Liver (tissue), 9 donors: ENCODE data around the gene KRT85. TPM values are rescaled to one million over a fixed set of nuclear protein-coding genes. Genes with fewer than 3 reads are reported as not detected.

ENCODE experiments used
- DNase-seq: peaks from one replicate; pipeline ENCODE4 v3.0.0-alpha.2; 2017; ENCODE audit warnings: low spot score
- H3K27ac ChIP-seq, 2 donors: one replicate each; pipeline ENCODE4 v1.7.0; 2013; ENCODE audit warnings: inconsistent platforms in 2 of 2, low read length in 2 of 2, control low read depth in 1 of 2, low read depth in 1 of 2, mild to moderate bottlenecking in 1 of 2
- H3K27me3 ChIP-seq, 4 donors: one replicate each; pipeline versions ENCODE4 v1.6.1 to v1.7.0; 2013; ENCODE audit warnings: low read length in 3 of 4, inconsistent platforms in 1 of 4, mild to moderate bottlenecking in 1 of 4, moderate library complexity in 1 of 4; ENCODE audit not compliant: control insufficient read depth in 4 of 4, insufficient read depth in 4 of 4
- H3K36me3 ChIP-seq, 4 donors: one replicate each; pipeline versions ENCODE4 v1.6.1 to v1.7.0; 2013; ENCODE audit warnings: low read length in 3 of 4, mild to moderate bottlenecking in 3 of 4, low read depth in 1 of 4, moderate library complexity in 1 of 4; ENCODE audit not compliant: control insufficient read depth in 4 of 4, insufficient read depth in 3 of 4
- H3K4me1 ChIP-seq, 4 donors: one replicate each; pipeline versions ENCODE4 v1.6.1 to v1.7.0; 2013; ENCODE audit warnings: low read length in 3 of 4, mild to moderate bottlenecking in 3 of 4, moderate library complexity in 1 of 4; ENCODE audit not compliant: control insufficient read depth in 4 of 4, insufficient read depth in 4 of 4
- H3K4me3 ChIP-seq, 3 donors: one replicate each; pipeline versions ENCODE4 v1.6.1 to v1.7.0; 2013; ENCODE audit warnings: low read length in 3 of 3, control low read depth in 1 of 3, low read depth in 1 of 3, mild to moderate bottlenecking in 1 of 3
- H3K9ac ChIP-seq, 2 donors: one replicate each; pipeline ENCODE4 v1.7.0; 2013; ENCODE audit warnings: low read length in 2 of 2, mild to moderate bottlenecking in 2 of 2, moderate library complexity in 2 of 2, control low read depth in 1 of 2, low read depth in 1 of 2
- H3K9me3 ChIP-seq, 4 donors: one replicate each; pipeline versions ENCODE4 v1.6.1 to v1.7.0; 2013; ENCODE audit warnings: low read length in 3 of 4; ENCODE audit not compliant: control insufficient read depth in 4 of 4
- EGR1 ChIP-seq, 2 donors: IDR thresholded peaks; 2 replicates each; pipeline ENCODE4 v1.6.1; 2016 to 2018; ENCODE audit warnings: antibody characterized with exemption in 2 of 2, low read depth in 2 of 2
- FOXA1 ChIP-seq: IDR thresholded peaks from 2 replicates; pipeline ENCODE4 v1.6.1; 2016; ENCODE audit warnings: antibody characterized with exemption
- FOXA2 ChIP-seq: IDR thresholded peaks from 2 replicates; pipeline ENCODE4 v1.6.1; 2016; ENCODE audit warnings: antibody characterized with exemption
- GABPA ChIP-seq, 2 donors: IDR thresholded peaks in 1 of 2; conservative IDR thresholded peaks in 1 of 2; 2 replicates each; pipeline ENCODE4 v1.6.1; 2016; ENCODE audit warnings: antibody characterized with exemption in 2 of 2, mild to moderate bottlenecking in 1 of 2, moderate library complexity in 1 of 2
- HNF4A ChIP-seq, 2 donors: conservative IDR thresholded peaks; 2 replicates each; pipeline ENCODE4 v1.6.1; 2016; ENCODE audit warnings: antibody characterized with exemption in 2 of 2, mild to moderate bottlenecking in 2 of 2
- HNF4G ChIP-seq: IDR thresholded peaks from 2 replicates; pipeline ENCODE4 v1.6.1; 2016; ENCODE audit warnings: antibody characterized with exemption
- NR2F2 ChIP-seq: IDR thresholded peaks from 2 replicates; pipeline ENCODE4 v1.6.1; 2016; ENCODE audit warnings: antibody characterized with exemption
- RAD21 ChIP-seq, 2 donors: IDR thresholded peaks; 2 replicates each; pipeline ENCODE4 v1.6.1; 2016; ENCODE audit warnings: antibody characterized with exemption in 2 of 2, mild to moderate bottlenecking in 2 of 2
- RXRA ChIP-seq, 2 donors: IDR thresholded peaks; 2 replicates each; pipeline ENCODE4 v1.6.1; 2017 to 2018; ENCODE audit warnings: antibody characterized with exemption in 2 of 2, mild to moderate bottlenecking in 1 of 2
- SP1 ChIP-seq: IDR thresholded peaks from 2 replicates; pipeline ENCODE4 v1.6.1; 2018; ENCODE audit warnings: antibody characterized with exemption, mild to moderate bottlenecking
- YY1 ChIP-seq: IDR thresholded peaks from 2 replicates; pipeline ENCODE4 v1.6.1; 2016; ENCODE audit warnings: antibody characterized with exemption, mild to moderate bottlenecking
- WGBS: extraction: QIAGEN DNeasy Blood & Tissue Kit; methylation state at CpG from one replicate; pipeline ENCODE4 v1.1.7; 2013; 5-methylcytosine and 5-hydroxymethylcytosine counted together
- polyA plus RNA-seq, 2 donors: library from polyadenylated mRNA; stranded (reverse) in 1 of 2; unstranded in 1 of 2; fragments of 200-250 nt in 1 of 2; fragments of >200 nt in 1 of 2; fragmentation: Nextera tagmentation in 1 of 2; extraction: Ambion mirVana in 1 of 2; gene quantifications; one replicate each; pipeline versions ENCODE4 v1.2.1 to v1.2.3, GENCODE V29; 2013 to 2015
- total RNA-seq, 2 donors: library from RNA; depleted of rRNA; stranded (reverse); fragments of >200 nt; gene quantifications; one replicate each; pipeline ENCODE4 v1.2.3, GENCODE V29; 2014
- TF ChIP-seq, protein P1 (sequence below): IDR thresholded peaks from 2 replicates; pipeline ENCODE4 v1.6.1; 2016; ENCODE audit warnings: antibody characterized with exemption
- TF ChIP-seq, protein P2 (sequence below): IDR thresholded peaks from 2 replicates; pipeline ENCODE4 v1.6.1; 2016; ENCODE audit warnings: antibody characterized with exemption
- TF ChIP-seq, protein P3 (sequence below): IDR thresholded peaks from 2 replicates; pipeline ENCODE4 v1.6.1; 2016; ENCODE audit warnings: antibody characterized with exemption, mild to moderate bottlenecking
- TF ChIP-seq, protein P4 (sequence below): fragments of 150-350 bp; IDR thresholded peaks from 2 replicates; pipeline ENCODE4 v1.5.1; 2017; ENCODE audit warnings: improper control_type of control experiment, low read depth, low read length; ENCODE audit not compliant: missing input control
- donor health status: healthy.
- donor health status: healthy.
- donor health status: healthy.
- donor health status: healthy.
- donor health status: healthy.

KRT85 gene
- total and polyA plus RNA-seq, 4 donors: not detected

DNA sequence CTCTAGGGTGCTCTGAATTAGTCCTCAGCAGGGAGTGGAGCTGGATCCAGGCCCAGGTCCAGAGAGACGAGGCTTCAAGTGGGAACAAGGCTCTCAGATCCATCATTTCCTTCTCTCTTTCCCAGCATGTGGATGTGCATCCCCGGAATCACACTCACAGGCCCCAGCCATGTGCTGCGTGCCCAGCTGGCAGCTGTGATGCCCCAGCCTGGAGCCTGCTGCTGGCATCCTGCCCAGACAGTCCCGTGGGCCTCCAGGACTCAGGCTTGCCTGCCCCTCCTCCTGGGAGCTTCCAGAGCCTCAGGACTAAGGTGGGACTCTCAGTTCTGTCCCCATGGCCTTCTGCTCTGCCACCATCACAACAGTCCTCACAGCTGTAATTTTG is 24.3 kb upstream of the KRT85 start (continued):
- TF ChIP-seq EGR1 (IDR thresholded peaks at IDR 0.05; ENCODE audit: low read depth in 2 of 2) (no peak), FOXA2 (no peak), SP1 (no peak), YY1 (no peak), RXRA (IDR thresholded peaks at IDR 0.05) (no peak), HNF4G (no peak), HNF4A (conservative IDR thresholded peaks at IDR 0.05) (no peak), GABPA (IDR thresholded peaks at IDR 0.05 in 1 of 2, conservative IDR thresholded peaks at IDR 0.05 in 1 of 2) (no peak)
- TF ChIP-seq, protein P1, sequence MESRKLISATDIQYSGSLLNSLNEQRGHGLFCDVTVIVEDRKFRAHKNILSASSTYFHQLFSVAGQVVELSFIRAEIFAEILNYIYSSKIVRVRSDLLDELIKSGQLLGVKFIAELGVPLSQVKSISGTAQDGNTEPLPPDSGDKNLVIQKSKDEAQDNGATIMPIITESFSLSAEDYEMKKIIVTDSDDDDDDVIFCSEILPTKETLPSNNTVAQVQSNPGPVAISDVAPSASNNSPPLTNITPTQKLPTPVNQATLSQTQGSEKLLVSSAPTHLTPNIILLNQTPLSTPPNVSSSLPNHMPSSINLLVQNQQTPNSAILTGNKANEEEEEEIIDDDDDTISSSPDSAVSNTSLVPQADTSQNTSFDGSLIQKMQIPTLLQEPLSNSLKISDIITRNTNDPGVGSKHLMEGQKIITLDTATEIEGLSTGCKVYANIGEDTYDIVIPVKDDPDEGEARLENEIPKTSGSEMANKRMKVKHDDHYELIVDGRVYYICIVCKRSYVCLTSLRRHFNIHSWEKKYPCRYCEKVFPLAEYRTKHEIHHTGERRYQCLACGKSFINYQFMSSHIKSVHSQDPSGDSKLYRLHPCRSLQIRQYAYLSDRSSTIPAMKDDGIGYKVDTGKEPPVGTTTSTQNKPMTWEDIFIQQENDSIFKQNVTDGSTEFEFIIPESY: no peak
- TF ChIP-seq, protein P2, sequence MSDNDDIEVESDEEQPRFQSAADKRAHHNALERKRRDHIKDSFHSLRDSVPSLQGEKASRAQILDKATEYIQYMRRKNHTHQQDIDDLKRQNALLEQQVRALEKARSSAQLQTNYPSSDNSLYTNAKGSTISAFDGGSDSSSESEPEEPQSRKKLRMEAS: no peak

DNA sequence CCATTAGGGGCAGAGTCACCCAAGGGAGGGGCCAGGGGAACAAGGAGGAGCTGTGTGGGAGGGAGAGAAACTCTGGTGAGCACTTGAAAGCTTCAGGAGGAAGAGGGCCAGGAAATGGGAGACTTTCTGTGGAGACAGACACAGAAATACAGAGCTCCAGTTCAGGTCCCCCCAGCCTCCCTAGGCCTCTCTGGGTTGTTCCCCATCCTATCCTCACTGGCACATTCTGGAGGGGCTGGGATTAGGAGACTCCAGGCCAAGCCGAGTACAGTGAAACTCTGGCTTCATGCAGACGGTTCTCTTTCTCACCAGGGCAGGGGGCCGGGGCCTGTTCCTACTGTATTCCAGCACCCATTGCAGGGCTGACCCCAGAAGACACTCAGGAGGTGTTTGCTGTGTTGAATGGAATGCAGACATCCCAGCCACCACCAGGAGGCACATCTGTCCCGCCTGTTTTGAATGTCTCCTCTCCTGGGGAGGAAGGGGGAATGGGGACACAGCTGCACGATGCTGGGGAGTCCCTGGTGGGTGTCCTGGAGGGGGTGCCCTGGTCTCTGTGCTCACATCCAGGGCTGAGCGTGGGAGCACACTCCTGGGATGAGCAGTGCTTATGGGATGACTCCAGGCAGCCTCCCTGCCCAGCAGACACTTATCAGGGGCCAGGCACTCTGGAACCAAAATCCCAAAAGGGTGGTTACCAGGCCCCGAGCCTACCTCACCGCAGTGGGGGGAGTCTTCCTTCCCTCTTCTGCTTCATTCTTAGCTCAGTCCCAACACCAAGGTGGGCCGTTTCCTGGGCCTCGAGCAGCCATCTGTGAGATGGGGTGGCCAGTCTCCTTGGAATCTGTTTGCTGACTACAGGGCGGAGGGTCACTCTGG is 23.7 kb upstream of the KRT85 start:
- TF ChIP-seq YY1: no peak
- TF ChIP-seq EGR1 (IDR thresholded peaks at IDR 0.05; ENCODE audit: low read depth in 2 of 2): no peak
- TF ChIP-seq, protein P3, sequence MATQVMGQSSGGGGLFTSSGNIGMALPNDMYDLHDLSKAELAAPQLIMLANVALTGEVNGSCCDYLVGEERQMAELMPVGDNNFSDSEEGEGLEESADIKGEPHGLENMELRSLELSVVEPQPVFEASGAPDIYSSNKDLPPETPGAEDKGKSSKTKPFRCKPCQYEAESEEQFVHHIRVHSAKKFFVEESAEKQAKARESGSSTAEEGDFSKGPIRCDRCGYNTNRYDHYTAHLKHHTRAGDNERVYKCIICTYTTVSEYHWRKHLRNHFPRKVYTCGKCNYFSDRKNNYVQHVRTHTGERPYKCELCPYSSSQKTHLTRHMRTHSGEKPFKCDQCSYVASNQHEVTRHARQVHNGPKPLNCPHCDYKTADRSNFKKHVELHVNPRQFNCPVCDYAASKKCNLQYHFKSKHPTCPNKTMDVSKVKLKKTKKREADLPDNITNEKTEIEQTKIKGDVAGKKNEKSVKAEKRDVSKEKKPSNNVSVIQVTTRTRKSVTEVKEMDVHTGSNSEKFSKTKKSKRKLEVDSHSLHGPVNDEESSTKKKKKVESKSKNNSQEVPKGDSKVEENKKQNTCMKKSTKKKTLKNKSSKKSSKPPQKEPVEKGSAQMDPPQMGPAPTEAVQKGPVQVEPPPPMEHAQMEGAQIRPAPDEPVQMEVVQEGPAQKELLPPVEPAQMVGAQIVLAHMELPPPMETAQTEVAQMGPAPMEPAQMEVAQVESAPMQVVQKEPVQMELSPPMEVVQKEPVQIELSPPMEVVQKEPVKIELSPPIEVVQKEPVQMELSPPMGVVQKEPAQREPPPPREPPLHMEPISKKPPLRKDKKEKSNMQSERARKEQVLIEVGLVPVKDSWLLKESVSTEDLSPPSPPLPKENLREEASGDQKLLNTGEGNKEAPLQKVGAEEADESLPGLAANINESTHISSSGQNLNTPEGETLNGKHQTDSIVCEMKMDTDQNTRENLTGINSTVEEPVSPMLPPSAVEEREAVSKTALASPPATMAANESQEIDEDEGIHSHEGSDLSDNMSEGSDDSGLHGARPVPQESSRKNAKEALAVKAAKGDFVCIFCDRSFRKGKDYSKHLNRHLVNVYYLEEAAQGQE: no peak
- TF ChIP-seq FOXA1: no peak
- no peak for TF ChIP-seq NR2F2
- TF ChIP-seq, protein P1: no peak
- no peak for TF ChIP-seq FOXA2
- TF ChIP-seq, protein P4, sequence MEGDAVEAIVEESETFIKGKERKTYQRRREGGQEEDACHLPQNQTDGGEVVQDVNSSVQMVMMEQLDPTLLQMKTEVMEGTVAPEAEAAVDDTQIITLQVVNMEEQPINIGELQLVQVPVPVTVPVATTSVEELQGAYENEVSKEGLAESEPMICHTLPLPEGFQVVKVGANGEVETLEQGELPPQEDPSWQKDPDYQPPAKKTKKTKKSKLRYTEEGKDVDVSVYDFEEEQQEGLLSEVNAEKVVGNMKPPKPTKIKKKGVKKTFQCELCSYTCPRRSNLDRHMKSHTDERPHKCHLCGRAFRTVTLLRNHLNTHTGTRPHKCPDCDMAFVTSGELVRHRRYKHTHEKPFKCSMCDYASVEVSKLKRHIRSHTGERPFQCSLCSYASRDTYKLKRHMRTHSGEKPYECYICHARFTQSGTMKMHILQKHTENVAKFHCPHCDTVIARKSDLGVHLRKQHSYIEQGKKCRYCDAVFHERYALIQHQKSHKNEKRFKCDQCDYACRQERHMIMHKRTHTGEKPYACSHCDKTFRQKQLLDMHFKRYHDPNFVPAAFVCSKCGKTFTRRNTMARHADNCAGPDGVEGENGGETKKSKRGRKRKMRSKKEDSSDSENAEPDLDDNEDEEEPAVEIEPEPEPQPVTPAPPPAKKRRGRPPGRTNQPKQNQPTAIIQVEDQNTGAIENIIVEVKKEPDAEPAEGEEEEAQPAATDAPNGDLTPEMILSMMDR: peak; percentile 33
- no peak for TF ChIP-seq HNF4G
- TF ChIP-seq HNF4A (conservative IDR thresholded peaks at IDR 0.05): no peak
- TF ChIP-seq, protein P2: no peak
- TF ChIP-seq RAD21 (IDR thresholded peaks at IDR 0.05): peak; percentile 50 to 65
- Histone ChIP-seq H3K36me3 (no peaks in the 10 kb centered on the region), H3K4me1 (no peaks in the 10 kb centered on the region), H3K9ac (no peak overlapping the region), H3K4me3 (no peak overlapping the region), H3K27ac (no peak overlapping the region), H3K9me3 (no peaks in the 10 kb centered on the region), H3K27me3 (peaks cover 0 to 2% (median 0%) of the 10 kb centered on the region in 4 donors)
- 72% methylated on average over 11 of the region's 11 CpGs for WGBS
- DNase-seq: no peak
